ENCODE data around the gene TCTA. TPM values are rescaled to one million over a fixed set of nuclear protein-coding genes. Genes with fewer than 3 reads are reported as not detected.

Gene TCTA, protein sequence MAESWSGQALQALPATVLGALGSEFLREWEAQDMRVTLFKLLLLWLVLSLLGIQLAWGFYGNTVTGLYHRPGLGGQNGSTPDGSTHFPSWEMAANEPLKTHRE
- 10 to 100 TPM; 35.4 to 40.7 (median 36.7) TPM for total RNA-seq
- 29.4 TPM for total RNA-seq (2013)

DNA sequence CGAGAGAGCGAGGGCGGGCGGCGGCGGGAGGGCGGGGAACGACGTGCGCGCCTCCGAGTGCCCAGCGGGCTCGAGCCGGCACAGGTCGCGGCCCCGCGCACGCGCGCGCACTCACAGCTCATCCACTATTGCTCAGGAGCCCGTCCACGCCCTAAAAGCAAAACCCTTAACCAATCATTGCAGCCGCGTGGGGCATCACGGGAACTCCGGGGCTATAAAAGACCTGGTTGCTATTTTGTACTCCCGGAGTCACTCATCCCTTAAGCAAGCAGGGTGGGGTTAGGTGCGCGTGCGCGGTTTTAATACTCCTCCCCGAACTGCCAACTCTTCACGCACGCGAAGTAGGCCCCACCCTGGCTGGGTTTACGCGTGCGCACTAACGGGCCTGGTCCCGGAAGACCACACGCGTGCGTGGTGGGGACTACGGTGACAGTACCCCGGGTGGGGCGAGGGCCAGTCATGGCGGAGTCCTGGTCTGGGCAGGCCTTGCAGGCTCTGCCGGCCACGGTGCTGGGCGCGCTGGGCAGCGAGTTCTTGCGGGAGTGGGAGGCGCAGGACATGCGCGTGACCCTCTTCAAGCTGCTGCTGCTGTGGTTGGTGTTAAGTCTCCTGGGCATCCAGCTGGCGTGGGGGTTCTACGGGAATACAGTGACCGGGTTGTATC lies at the start of gene TCTA, which contains the start of gene RHOA:
TSS of gene TCTA (plus strand) at position 456 of the 664 bp plus-strand sequence. CDS start at position 460, 4 bp downstream.
TSS of gene RHOA (minus strand) at position 9 of the 664 bp plus-strand sequence. CDS start 36,387 bp downstream, outside the sequence.
- DNase-seq (peak; percentile 98 to 100), ATAC-seq (peak; percentile 79 to 91 (median 84))
- H3K4me1 ChIP-seq (ENCODE audit: control insufficient read depth, insufficient read depth, low read length), result peaks cover 68% of the 10 kb centered on the region
- Mint-ChIP-seq H3K4me3 (peak within 1 kb of the TSS; percentile 91), H3K27me3 (ENCODE audit: low read depth in 2 of 2) (no peaks in the 10 kb centered on the region), H3K9me3 (no peaks in the 10 kb centered on the region), H3K4me1 (peaks cover 66 to 70% of the 10 kb centered on the region in 2 donors), H3K27ac (peak within 1 kb of the TSS; percentile 97 to 99), H3K36me3 (no peaks in the 10 kb centered on the region)
- TF ChIP-seq, protein P1, sequence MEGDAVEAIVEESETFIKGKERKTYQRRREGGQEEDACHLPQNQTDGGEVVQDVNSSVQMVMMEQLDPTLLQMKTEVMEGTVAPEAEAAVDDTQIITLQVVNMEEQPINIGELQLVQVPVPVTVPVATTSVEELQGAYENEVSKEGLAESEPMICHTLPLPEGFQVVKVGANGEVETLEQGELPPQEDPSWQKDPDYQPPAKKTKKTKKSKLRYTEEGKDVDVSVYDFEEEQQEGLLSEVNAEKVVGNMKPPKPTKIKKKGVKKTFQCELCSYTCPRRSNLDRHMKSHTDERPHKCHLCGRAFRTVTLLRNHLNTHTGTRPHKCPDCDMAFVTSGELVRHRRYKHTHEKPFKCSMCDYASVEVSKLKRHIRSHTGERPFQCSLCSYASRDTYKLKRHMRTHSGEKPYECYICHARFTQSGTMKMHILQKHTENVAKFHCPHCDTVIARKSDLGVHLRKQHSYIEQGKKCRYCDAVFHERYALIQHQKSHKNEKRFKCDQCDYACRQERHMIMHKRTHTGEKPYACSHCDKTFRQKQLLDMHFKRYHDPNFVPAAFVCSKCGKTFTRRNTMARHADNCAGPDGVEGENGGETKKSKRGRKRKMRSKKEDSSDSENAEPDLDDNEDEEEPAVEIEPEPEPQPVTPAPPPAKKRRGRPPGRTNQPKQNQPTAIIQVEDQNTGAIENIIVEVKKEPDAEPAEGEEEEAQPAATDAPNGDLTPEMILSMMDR (IDR thresholded peaks at IDR 0.05), result no peak
- peak within 1 kb of the TSS; percentile 90 for H3K27ac ChIP-seq (ENCODE audit: low read length)
- intact Hi-C loops (cut with micrococcal nuclease), result loop anchor here (1.0 to 2.0 kb wide), 3 partner anchors 17 to 317 kb away; partner anchors contain the start of genes NICN1, QRICH1 and USP4
- 0% methylated on average over 62 of the region's 62 CpGs for WGBS (ENCODE audit: insufficient coverage)
- no peaks in the 10 kb centered on the region for H3K9me3 ChIP-seq (ENCODE audit: control insufficient read depth, insufficient read depth, low read length)
- peak within 1 kb of the TSS; percentile 77 for H3K4me3 ChIP-seq (ENCODE audit: low read length)
- H3K36me3 ChIP-seq (ENCODE audit: control insufficient read depth, insufficient read depth, low read length), result peaks cover 6% of the 10 kb centered on the region
- H3K27me3 ChIP-seq (ENCODE audit: control insufficient read depth, insufficient read depth, low read length), result no peaks in the 10 kb centered on the region

DNA sequence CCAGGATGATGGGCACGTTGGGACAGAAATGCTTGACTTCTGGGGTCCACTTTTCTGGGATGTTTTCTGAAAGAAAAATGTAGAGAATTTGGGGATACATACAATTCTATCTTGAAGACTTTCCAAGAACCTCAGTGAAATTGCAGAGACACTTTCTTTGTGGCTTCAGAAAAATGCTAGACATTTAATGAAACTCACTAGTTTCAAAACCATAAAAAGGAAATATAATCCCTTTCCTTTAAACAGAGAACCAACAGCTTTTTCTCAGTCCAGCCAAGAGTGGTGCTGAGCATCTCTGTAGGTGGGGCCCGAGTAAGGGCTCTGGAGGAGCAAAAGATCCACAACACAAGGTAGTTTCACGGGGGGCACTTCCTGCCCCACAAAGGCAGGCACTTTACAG lies 49.7 kb upstream of the TCTA start:
- Histone ChIP-seq H3K27ac (ENCODE audit: low read length) (no peak overlapping the region), H3K27me3 (ENCODE audit: control insufficient read depth, insufficient read depth, low read length) (no peaks in the 10 kb centered on the region), H3K4me3 (ENCODE audit: low read length) (no peak overlapping the region), H3K36me3 (ENCODE audit: control insufficient read depth, insufficient read depth, low read length) (peaks cover 44% of the 10 kb centered on the region), H3K4me1 (ENCODE audit: control insufficient read depth, insufficient read depth, low read length) (peaks cover 9% of the 10 kb centered on the region), H3K9me3 (ENCODE audit: control insufficient read depth, insufficient read depth, low read length) (no peaks in the 10 kb centered on the region)
- no peaks in the 10 kb centered on the region for H3K27me3 Mint-ChIP-seq (ENCODE audit: low read depth in 2 of 2)
- H3K9me3 Mint-ChIP-seq, result no peaks in the 10 kb centered on the region
- 80% methylated on average over 3 of the region's 3 CpGs for WGBS (ENCODE audit: insufficient coverage)
- intact Hi-C loops (cut with micrococcal nuclease), result no loop called here
- ATAC-seq (no peak), DNase-seq (no peak)
- TF ChIP-seq, protein P1 (IDR thresholded peaks at IDR 0.05), result no peak
- peaks cover 6 to 8% of the 10 kb centered on the region in 2 donors for H3K4me1 Mint-ChIP-seq
- H3K36me3 Mint-ChIP-seq, result peaks cover 6% of the 10 kb centered on the region
- no peak overlapping the region for H3K4me3 Mint-ChIP-seq
- peak overlapping the region; percentile 46 to 56 for H3K27ac Mint-ChIP-seq

DNA sequence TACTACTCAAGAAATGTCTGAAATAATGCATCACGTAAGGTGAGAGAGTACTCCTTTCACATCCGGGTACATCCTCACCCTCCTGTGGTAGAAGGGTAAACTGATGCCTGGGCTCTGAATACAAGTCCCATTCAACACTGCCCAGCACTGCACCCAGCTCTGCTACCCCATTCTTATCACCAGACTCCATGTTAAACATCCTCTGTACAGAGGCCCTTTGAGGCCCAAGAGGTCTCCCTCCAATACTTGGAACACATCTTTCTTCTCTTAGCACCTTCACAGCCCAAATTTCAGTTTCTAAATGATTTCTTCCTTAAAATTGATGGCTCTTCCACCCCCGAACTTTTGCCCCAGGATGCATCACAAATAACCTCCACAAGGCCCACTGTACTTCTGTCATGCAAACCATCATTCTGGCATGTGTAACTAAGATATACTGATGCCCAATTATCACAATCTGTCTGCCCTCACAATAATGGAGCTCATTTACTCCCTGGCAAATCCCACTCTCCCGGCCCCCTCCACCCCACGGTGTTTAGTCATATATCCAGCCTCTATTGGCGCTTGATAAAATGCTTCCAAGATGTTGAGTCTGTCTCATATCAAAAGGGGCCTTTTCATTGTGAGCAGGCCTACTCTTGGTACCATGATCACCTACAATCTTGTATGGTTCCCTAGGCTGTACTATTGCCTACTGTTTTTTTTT lies 41.5 kb upstream of the TCTA start:
- Histone ChIP-seq H3K4me1 (ENCODE audit: control insufficient read depth, insufficient read depth, low read length) (no peaks in the 10 kb centered on the region), H3K27me3 (ENCODE audit: control insufficient read depth, insufficient read depth, low read length) (no peaks in the 10 kb centered on the region), H3K4me3 (ENCODE audit: low read length) (no peak overlapping the region), H3K27ac (ENCODE audit: low read length) (no peak overlapping the region), H3K9me3 (ENCODE audit: control insufficient read depth, insufficient read depth, low read length) (no peaks in the 10 kb centered on the region), H3K36me3 (ENCODE audit: control insufficient read depth, insufficient read depth, low read length) (peaks cover 50% of the 10 kb centered on the region)
- intact Hi-C loops (cut with micrococcal nuclease), result no loop called here
- H3K27me3 Mint-ChIP-seq (ENCODE audit: low read depth in 2 of 2), result no peaks in the 10 kb centered on the region
- no peaks in the 10 kb centered on the region for H3K9me3 Mint-ChIP-seq
- H3K27ac Mint-ChIP-seq, result peak overlapping the region; percentile 10 to 73
- H3K4me1 Mint-ChIP-seq, result peaks cover 28 to 47% of the 10 kb centered on the region in 2 donors
- 93% methylated on average over 6 of the region's 6 CpGs for WGBS (ENCODE audit: insufficient coverage)
- H3K4me3 Mint-ChIP-seq, result no peak overlapping the region
- no peak for ATAC-seq
- TF ChIP-seq, protein P1 (IDR thresholded peaks at IDR 0.05), result no peak
- DNase-seq, result no peak
- no peaks in the 10 kb centered on the region for H3K36me3 Mint-ChIP-seq

Data from natural killer cell (primary cell).